SK-N-SH (cell line): ENCODE data around the gene PALS2. TPM values are rescaled to one million over a fixed set of nuclear protein-coding genes. Genes with fewer than 3 reads are reported as not detected.

Source experiments
- CTCF ChIA-PET: fragments of 300-600, 350-600 bp; formaldehyde crosslinking; extraction: SDS; loops from one replicate; lab custom pipeline; 2021; lab: Yijun Ruan, JAX
- POLR2A ChIA-PET: fragments of 350-600 bp; sonication (Branson Sonifier 250); formaldehyde crosslinking; extraction: SDS; loops from one replicate; lab custom pipeline; 2020; ENCODE audit warnings: antibody characterized with exemption, inconsistent platforms; lab: Yijun Ruan, JAX
- DNase-seq: peaks from one replicate; pipeline ENCODE4 v3.0.0; 2012
- H2AFZ ChIP-seq: fragments of 200-600 bp; sonication (generic); 2 replicates; pipeline ENCODE4 v1.8.1; 2016; ENCODE audit warnings: antibody characterized with exemption, mild to moderate bottlenecking, low read depth
- H3F3A ChIP-seq: fragments of 200-600 bp; sonication (generic); replicated peaks from 2 replicates; pipeline ENCODE3; 2016; ENCODE audit warnings: antibody characterized with exemption, mild to moderate bottlenecking; ENCODE audit not compliant: insufficient read depth
- H3K27ac ChIP-seq, 2 experiments: fragments of 200-500 bp in 1 of 2; fragments of 200-600 bp in 1 of 2; sonication (Bioruptor generic) in 1 of 2; sonication (generic), shearing (Covaris generic) in 1 of 2; 2 replicates each; pipeline versions ENCODE4 v1.5.1 to v1.6.1; 2014 to 2016; ENCODE audit warnings: low read depth in 2 of 2, inconsistent platforms in 1 of 2, low read length in 1 of 2, mild to moderate bottlenecking in 1 of 2, mixed read lengths in 1 of 2
- H3K27me3 ChIP-seq: fragments of 200-600 bp; sonication (generic), shearing (Covaris generic); 2 replicates; pipeline ENCODE4 v1.6.1; 2016; ENCODE audit warnings: mixed run types; ENCODE audit not compliant: insufficient read depth
- H3K36me3 ChIP-seq, 2 experiments: fragments of 200-500 bp in 1 of 2; fragments of 200-600 bp in 1 of 2; sonication (Bioruptor generic) in 1 of 2; sonication (generic) in 1 of 2; replicated peaks in 1 of 2; 2 replicates each; pipeline versions ENCODE3 to v1.5.1; 2014 to 2016; ENCODE audit warnings: low read length in 1 of 2, mild to moderate bottlenecking in 1 of 2; ENCODE audit not compliant: insufficient read depth in 2 of 2, control insufficient read depth in 1 of 2
- H3K4me1 ChIP-seq, 2 experiments: fragments of 200-500 bp in 1 of 2; fragments of 200-600 bp in 1 of 2; sonication (Bioruptor generic) in 1 of 2; sonication (generic), shearing (Covaris generic) in 1 of 2; 2 replicates each; pipeline versions ENCODE4 v1.5.1 to v1.6.1; 2014 to 2016; ENCODE audit warnings: low read depth in 1 of 2, low read length in 1 of 2, mixed run types in 1 of 2; ENCODE audit not compliant: insufficient read depth in 2 of 2, control insufficient read depth in 1 of 2
- H3K4me2 ChIP-seq: fragments of 200-600 bp; sonication (generic), shearing (Covaris generic); 2 replicates; pipeline ENCODE4 v1.6.1; 2017; ENCODE audit warnings: mixed run types
- H3K4me3 ChIP-seq, 2 experiments: fragments of 200-500 bp in 1 of 2; fragments of 200-600 bp in 1 of 2; sonication (Bioruptor generic) in 1 of 2; sonication (generic), shearing (Covaris generic) in 1 of 2; 2 replicates each; pipeline versions ENCODE4 v1.5.1 to v1.8.1; 2014 to 2016; ENCODE audit warnings: low read depth in 2 of 2, inconsistent platforms in 1 of 2, low read length in 1 of 2, mild to moderate bottlenecking in 1 of 2, mixed read lengths in 1 of 2, moderate library complexity in 1 of 2
- H3K79me2 ChIP-seq: fragments of 200-600 bp; sonication (generic); 2 replicates; pipeline ENCODE4 v1.8.1; 2017; ENCODE audit warnings: mild to moderate bottlenecking; ENCODE audit not compliant: insufficient read depth
- H3K9ac ChIP-seq: fragments of 200-600 bp; sonication (generic); 2 replicates; pipeline ENCODE4 v1.6.1; 2017; ENCODE audit warnings: mixed run types
- H3K9me2 ChIP-seq: fragments of 200-600 bp; sonication (generic); 2 replicates; pipeline ENCODE4 v1.6.1; 2017; ENCODE audit warnings: mixed run types
- H3K9me3 ChIP-seq: fragments of 200-600 bp; sonication (generic); 2 replicates; pipeline ENCODE4 v1.6.1; 2017; ENCODE audit warnings: mixed run types, mild to moderate bottlenecking, moderate library complexity
- H4K20me1 ChIP-seq: fragments of 200-600 bp; sonication (generic); 2 replicates; pipeline ENCODE4 v1.6.1; 2017; ENCODE audit warnings: mild to moderate bottlenecking, mixed run types; ENCODE audit not compliant: insufficient read depth
- CTCF ChIP-seq: fragments of 200-600 bp; sonication (generic); IDR thresholded peaks from 2 replicates; pipeline ENCODE4 v1.6.1; 2017; ENCODE audit warnings: antibody characterized with exemption, mild to moderate bottlenecking, moderate library complexity
- EP300 ChIP-seq, 2 experiments: IDR thresholded peaks; 2 replicates each; pipeline versions ENCODE4 v1.4.0 to v1.6.1; 2012; ENCODE audit warnings: borderline replicate concordance in 1 of 2, low read depth in 1 of 2, low read length in 1 of 2
- FOSL2 ChIP-seq: IDR thresholded peaks from 2 replicates; pipeline ENCODE4 v1.4.0; 2012; ENCODE audit warnings: low read depth, mild to moderate bottlenecking, moderate library complexity, borderline replicate concordance
- FOXM1 ChIP-seq: IDR thresholded peaks from 2 replicates; pipeline ENCODE4 v1.4.0; 2012; ENCODE audit warnings: low read depth, mild to moderate bottlenecking
- GATA2 ChIP-seq: sonication (generic); formaldehyde crosslinking; IDR thresholded peaks from 2 replicates; pipeline ENCODE4 v1.5.0; 2020; ENCODE audit warnings: mild to moderate bottlenecking, missing genetic modification reagents
- POLR2AphosphoS5 ChIP-seq: IDR thresholded peaks from 2 replicates; pipeline ENCODE4 v1.6.1; 2012; ENCODE audit warnings: low read depth, low read length
- REST ChIP-seq: IDR thresholded peaks from 2 replicates; pipeline ENCODE4 v1.6.1; 2012; ENCODE audit warnings: mild to moderate bottlenecking, low read depth, low read length, moderate library complexity
- RXRA ChIP-seq: IDR thresholded peaks from 2 replicates; pipeline ENCODE4 v1.4.0; 2012; ENCODE audit warnings: low read depth, mild to moderate bottlenecking, borderline replicate concordance
- TEAD4 ChIP-seq: IDR thresholded peaks from 2 replicates; pipeline ENCODE4 v1.4.0; 2012; ENCODE audit warnings: mild to moderate bottlenecking, borderline replicate concordance; ENCODE audit not compliant: insufficient read depth
- USF1 ChIP-seq: IDR thresholded peaks from 2 replicates; pipeline ENCODE4 v1.4.0; 2012; ENCODE audit warnings: low read depth, borderline replicate concordance
- WGBS: methylation state at CpG from one replicate; pipeline ENCODE4 v1.1.6; 2017; ENCODE audit warnings: low lambda C conversion rate; 5-methylcytosine and 5-hydroxymethylcytosine counted together
- polyA plus RNA-seq, 3 experiments: library from polyadenylated mRNA; depleted of rRNA; stranded (reverse); fragments of >200 nt; gene quantifications; 2 replicates each; pipeline ENCODE4 v1.2.3, GENCODE V29; 2012

PALS2 gene
- polyA plus RNA-seq, 1 of the 3 experiments (the other 2 are of a cell fraction) = 6.9 TPM

GRCh38 chr7:24555719-24556118 lies 17.5 kb upstream of the PALS2 start (continued):
- TF ChIP-seq CTCF = no peak
- no peak for TF ChIP-seq POLR2AphosphoS5
- TF ChIP-seq RXRA = no peak
- no peak for TF ChIP-seq TEAD4
- no peak for TF ChIP-seq EP300 (IDR thresholded peaks at IDR 0.05; ENCODE audit: borderline replicate concordance in 1 of 2, low read depth in 1 of 2, low read length in 1 of 2)

- no peaks in the 10 kb centered on the region for H3K79me2 ChIP-seq
- no peak overlapping the region for H3K9ac ChIP-seq
- 63% methylated on average over 3 of the region's 3 CpGs for WGBS
- no peak overlapping the region for H3K27ac ChIP-seq
- no peak overlapping the region for H3K4me3 ChIP-seq
- ChIA-PET CTCF (interaction anchor here (2.1 kb wide), 1 partner anchor 12 kb away, joined by 6 read pairs; the partner anchor contains the start of gene PALS2), POLR2A (no interaction called here)
- H3K36me3 ChIP-seq = no peaks in the 10 kb centered on the region
- DNase-seq = no peak
- no peak for TF ChIP-seq RXRA
- no peak for TF ChIP-seq REST
- TF ChIP-seq GATA2 (CRISPR knock-in tag) = no peak
- no peak for TF ChIP-seq FOXM1
- no peak for TF ChIP-seq FOSL2
- H3K9me2 ChIP-seq = no peaks in the 10 kb centered on the region
- H2AFZ ChIP-seq = no peak overlapping the region
- no peaks in the 10 kb centered on the region for H3K4me1 ChIP-seq
- no peak overlapping the region for H3K4me2 ChIP-seq
- no peaks in the 10 kb centered on the region for H3K9me3 ChIP-seq
- no peaks in the 10 kb centered on the region for H3F3A ChIP-seq
- peaks cover 5% of the 10 kb centered on the region; the same call in 1 of the 2 replicates for H3K27me3 ChIP-seq
- no peaks in the 10 kb centered on the region for H4K20me1 ChIP-seq
These were observed 12.5 kb upstream of the PALS2 start for GRCh38 chr7:24560772-24561171.

- peak; percentile 43; the same call in 1 of the 2 replicates for TF ChIP-seq USF1
- no peak for TF ChIP-seq TEAD4
- ChIA-PET CTCF (interaction anchor here (0.6 to 1.8 kb wide), 3 partner anchors 9 to 213 kb away, joined by 4 to 8 read pairs (median 4); no protein-coding TSS in a partner anchor), POLR2A (no interaction called here)
- H3K9ac ChIP-seq = no peak overlapping the region
- peaks cover 0 to 8% of the 10 kb centered on the region in 2 experiments; a peak in 2 of 4 replicates for H3K4me1 ChIP-seq
- no peak overlapping the region for H2AFZ ChIP-seq
- H3K4me2 ChIP-seq = no peak overlapping the region
- H3K4me3 ChIP-seq = no peak overlapping the region
- H3K9me2 ChIP-seq = no peaks in the 10 kb centered on the region
- no peak overlapping the region for H3K27ac ChIP-seq
- no peaks in the 10 kb centered on the region for H3F3A ChIP-seq
- H3K79me2 ChIP-seq = no peaks in the 10 kb centered on the region
- H4K20me1 ChIP-seq = no peaks in the 10 kb centered on the region
- 60% methylated on average over 2 of the region's 2 CpGs for WGBS
- DNase-seq = no peak
- H3K36me3 ChIP-seq = no peaks in the 10 kb centered on the region
- peaks cover 12% of the 10 kb centered on the region; the same call in 1 of the 2 replicates for H3K27me3 ChIP-seq
- no peaks in the 10 kb centered on the region for H3K9me3 ChIP-seq
These were observed 7.0 kb upstream of the PALS2 start for GRCh38 chr7:24566274-24566673.
